Large intestine (tissue), 3 donors: ENCODE data around the gene CD59. TPM values are rescaled to one million over a fixed set of nuclear protein-coding genes. Genes with fewer than 3 reads are reported as not detected.

Experiments used
- DNase-seq, 2 donors: peaks; one replicate each; pipeline versions ENCODE4 v3.0.0 to v3.0.0-alpha.2; 2013
- H3K27ac ChIP-seq: one replicate; pipeline ENCODE4 v1.5.1; 2013; ENCODE audit warnings: low read length
- H3K27me3 ChIP-seq: 2 replicates; pipeline ENCODE4 v1.6.1; 2013; ENCODE audit warnings: low read length; ENCODE audit not compliant: control insufficient read depth, insufficient read depth
- H3K36me3 ChIP-seq: 2 replicates; pipeline ENCODE4 v1.6.1; 2013; ENCODE audit warnings: low read length; ENCODE audit not compliant: control insufficient read depth, insufficient read depth
- H3K4me1 ChIP-seq: one replicate; pipeline ENCODE4 v1.6.1; 2013; ENCODE audit warnings: low read length; ENCODE audit not compliant: control insufficient read depth, insufficient read depth
- H3K4me3 ChIP-seq: one replicate; pipeline ENCODE4 v1.5.1; 2013; ENCODE audit warnings: low read length
- H3K9me3 ChIP-seq: one replicate; pipeline ENCODE4 v1.6.1; 2013; ENCODE audit warnings: mild to moderate bottlenecking, low read depth, low read length, moderate library complexity; ENCODE audit not compliant: control insufficient read depth
- WGBS: methylation state at CpG from one replicate; pipeline ENCODE4 v1.1.5; 2013; ENCODE audit warnings: low lambda C conversion rate; ENCODE audit not compliant: insufficient coverage; 5-methylcytosine and 5-hydroxymethylcytosine counted together
- polyA plus RNA-seq: library from polyadenylated mRNA; unstranded; fragments of 120-200 nt; gene quantifications from one replicate; pipeline ENCODE4 v1.2.1, GENCODE V29; 2013

The CD59 gene
- polyA plus RNA-seq, 1 donor = 121 TPM

DNA sequence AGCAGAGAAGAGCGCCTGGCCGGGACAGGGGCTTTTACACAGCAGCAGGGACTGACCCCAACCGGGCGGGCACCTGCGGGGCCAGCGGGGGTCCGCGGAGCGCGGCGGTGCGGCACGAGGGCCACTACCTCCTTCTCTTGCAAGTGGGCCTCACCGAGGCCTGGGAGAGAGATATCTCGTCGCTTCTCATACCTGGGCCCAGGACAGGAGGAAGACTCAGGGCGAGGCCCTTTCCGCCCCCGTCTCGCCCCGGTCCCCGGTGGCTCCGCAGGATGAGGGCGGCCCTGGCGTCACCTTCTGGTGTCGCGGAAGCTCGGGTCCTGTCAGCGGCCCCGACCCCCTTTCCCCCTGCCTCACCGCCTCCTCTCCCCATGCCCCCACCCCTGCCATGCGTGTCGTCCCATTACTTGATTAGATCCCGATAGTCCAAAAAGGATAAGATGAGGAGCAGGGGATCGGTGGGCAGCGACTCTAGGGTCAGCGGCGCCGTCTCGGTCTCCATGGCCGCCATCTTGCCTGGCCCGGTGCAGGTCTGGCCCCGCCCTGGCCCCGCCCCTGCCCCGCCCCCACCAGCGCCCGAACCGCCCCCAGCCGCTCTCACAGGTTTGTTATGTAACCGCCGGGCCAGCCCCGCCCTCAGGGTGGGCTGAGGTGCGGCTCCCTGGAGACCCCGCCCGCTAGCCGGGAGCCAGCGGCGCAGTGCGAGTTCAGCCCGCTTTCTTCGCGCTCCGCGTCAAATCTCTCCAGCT lies 37.9 kb upstream of the CD59 start, which contains the start of gene FBXO3:
TSS of gene FBXO3 (minus strand) at position 534 of the 749 bp plus-strand sequence. CDS start at position 511, 23 bp downstream.
- DNase-seq = peak; percentile 81 to 87
- no CpG with 5 or more reads among the region's 64 CpGs for WGBS
- Histone ChIP-seq H3K4me3 (peak within 1 kb of the TSS; percentile 95), H3K9me3 (no peaks in the 10 kb centered on the region), H3K27me3 (peaks cover 38% of the 10 kb centered on the region), H3K27ac (no peak within 1 kb of the TSS), H3K36me3 (peaks cover 7% of the 10 kb centered on the region), H3K4me1 (peaks cover 7% of the 10 kb centered on the region)

DNA sequence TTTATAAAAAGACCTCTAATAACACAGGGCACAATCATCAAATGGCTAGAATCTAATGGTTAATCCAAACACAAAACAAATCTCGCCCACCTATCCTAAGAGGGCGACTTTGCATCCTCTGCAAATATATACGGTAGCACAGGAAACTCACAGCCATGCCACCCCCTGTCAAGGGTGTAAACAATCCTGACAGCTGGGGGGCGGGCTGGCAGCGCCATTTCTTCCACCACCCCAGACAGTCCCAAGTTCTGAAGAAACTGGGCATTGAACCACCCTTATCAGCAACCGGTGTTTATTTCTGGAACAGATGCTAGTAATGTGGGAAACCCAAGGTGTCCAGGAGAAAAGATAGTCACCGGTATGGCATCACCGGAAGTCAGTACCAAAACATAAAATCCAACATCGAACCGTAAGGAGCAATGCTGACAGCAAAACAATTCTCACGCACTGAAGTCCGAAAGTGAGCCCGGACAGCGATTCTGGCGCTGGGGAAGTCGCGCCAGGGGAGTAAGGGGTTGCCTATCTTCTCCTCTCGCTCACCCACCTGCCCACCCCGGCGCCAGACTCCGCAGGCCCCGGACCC lies 37.3 kb upstream of the CD59 start:
- H3K9me3 ChIP-seq = no peaks in the 10 kb centered on the region
- no peak overlapping the region for H3K27ac ChIP-seq
- peaks cover 31% of the 10 kb centered on the region for H3K27me3 ChIP-seq
- H3K36me3 ChIP-seq = peaks cover 10% of the 10 kb centered on the region
- WGBS = no CpG with 5 or more reads among the region's 22 CpGs
- H3K4me1 ChIP-seq = peaks cover 7% of the 10 kb centered on the region
- peak in 1 of 2 donors; percentile 35 for DNase-seq
- H3K4me3 ChIP-seq = peak overlapping the region; percentile 95

DNA sequence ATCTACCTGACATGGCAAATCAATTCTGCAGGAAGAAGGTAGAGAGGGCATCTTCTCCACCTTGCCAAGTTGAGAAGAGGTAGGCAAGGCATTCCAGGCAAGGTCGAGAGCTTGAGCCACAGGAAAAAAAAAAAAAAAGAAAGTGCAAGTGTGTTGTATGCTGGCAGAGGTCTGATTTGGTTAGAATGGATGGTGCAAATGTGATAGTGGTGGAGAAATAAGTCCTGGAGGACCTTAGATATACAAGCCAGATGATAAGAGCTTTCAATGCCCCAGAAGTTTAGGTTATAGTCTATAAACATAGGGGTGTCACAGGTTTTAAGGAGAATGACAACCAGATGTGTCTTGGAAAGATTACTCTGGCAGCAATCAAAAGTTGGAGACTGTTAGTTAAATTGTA lies 36.6 kb upstream of the CD59 start:
- WGBS = no CpG with 5 or more reads among the region's 1 CpG
- Histone ChIP-seq H3K4me3 (no peak overlapping the region), H3K27me3 (peaks cover 25% of the 10 kb centered on the region)

DNA sequence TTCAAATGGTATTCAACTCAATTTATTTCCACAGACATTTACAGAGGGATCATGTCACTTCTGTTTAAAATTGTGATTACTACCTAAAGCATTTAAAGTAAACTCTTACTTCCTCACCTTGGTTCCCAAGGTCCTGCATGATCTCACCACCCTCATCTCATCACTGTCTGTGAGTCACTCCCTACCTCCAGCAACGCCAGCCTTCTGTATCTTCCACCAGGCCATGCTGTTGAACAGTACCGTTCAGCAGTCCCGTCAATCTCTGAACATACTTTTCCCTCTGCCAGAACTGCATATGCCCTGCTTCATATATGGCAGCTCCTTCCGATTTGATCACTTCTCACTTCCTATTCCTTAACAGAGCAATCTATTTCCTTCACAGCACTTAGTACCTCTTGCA lies 36.1 kb upstream of the CD59 start:
- WGBS = 89% methylated on average over 3 of the region's 4 CpGs
- no peak for DNase-seq
- H3K36me3 ChIP-seq = peaks cover 15% of the 10 kb centered on the region
- no peaks in the 10 kb centered on the region for H3K9me3 ChIP-seq
- H3K4me3 ChIP-seq = no peak overlapping the region
- H3K27ac ChIP-seq = no peak overlapping the region
- peaks cover 20% of the 10 kb centered on the region for H3K27me3 ChIP-seq
- H3K4me1 ChIP-seq = peaks cover 7% of the 10 kb centered on the region

More for the DNA sequence above, 36.6 kb upstream of the CD59 start:
- peaks cover 13% of the 10 kb centered on the region for H3K36me3 ChIP-seq
- H3K9me3 ChIP-seq = no peaks in the 10 kb centered on the region
- no peak for DNase-seq
- peaks cover 7% of the 10 kb centered on the region for H3K4me1 ChIP-seq
- H3K27ac ChIP-seq = no peak overlapping the region

DNA sequence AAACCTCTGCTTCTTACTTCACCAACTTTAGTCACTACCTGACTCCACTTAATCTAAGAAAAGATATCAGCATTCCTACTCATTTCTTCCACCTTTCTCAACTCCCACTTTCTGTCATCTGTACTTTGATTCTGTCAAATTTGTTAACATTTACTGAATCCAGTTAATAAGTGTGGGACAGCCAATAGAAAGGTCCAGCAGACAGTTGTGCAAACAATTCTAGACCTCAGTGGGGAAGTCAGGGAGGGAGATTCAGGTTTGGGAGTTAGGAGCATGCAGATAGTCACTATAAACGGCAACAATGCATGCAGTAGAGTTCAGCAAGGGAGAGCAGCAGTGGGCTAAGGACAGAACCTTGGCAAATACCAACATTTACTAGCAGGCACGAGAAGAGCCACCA lies 34.0 kb upstream of the CD59 start:
- DNase-seq = no peak
- 100% methylated on average over 1 of the region's 2 CpGs for WGBS
- Histone ChIP-seq H3K36me3 (peaks cover 31% of the 10 kb centered on the region), H3K27ac (no peak overlapping the region), H3K4me3 (no peak overlapping the region), H3K27me3 (peaks cover 7% of the 10 kb centered on the region), H3K9me3 (no peaks in the 10 kb centered on the region), H3K4me1 (peaks cover 5% of the 10 kb centered on the region)

DNA sequence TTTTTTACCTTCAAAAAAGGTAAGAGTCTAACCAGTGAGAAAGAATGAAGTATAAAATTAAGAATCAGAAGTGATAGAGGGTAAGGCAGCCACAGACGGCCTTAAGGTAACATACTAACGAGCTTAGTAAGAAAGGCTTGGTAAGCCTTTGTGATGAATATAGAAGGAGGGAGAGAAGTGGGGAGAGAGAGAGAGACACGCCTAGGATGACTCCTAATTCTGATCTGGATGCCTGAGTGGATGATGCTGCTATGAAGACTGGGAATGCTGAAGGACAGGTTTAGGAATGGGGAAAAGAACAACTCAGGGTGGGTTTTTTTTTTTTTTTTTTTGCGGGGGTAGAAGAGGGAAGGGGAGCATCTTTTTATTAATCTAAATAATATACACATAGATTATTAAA lies 33.3 kb upstream of the CD59 start:
- WGBS = 100% methylated on average over 2 of the region's 4 CpGs
- peaks cover 36% of the 10 kb centered on the region for H3K36me3 ChIP-seq

DNA sequence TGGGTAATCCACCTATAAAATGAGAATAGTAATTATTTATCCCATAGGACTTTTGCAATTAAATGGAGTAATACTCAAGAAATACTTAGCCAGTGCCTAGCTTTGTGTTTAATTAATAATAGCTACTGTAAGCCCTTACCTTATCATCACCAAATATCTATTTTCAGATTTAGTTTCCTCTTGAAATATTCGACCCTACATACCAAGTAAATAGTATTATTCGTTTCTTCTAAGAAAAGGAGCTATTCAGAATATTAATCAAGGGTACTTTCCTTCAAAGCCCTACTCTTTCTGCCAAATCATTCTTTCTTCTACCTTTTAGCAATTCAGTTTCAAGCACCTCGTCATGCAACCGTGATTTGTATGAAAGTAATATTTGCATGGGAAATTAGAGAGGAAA lies 31.4 kb upstream of the CD59 start:
- no peaks in the 10 kb centered on the region for H3K9me3 ChIP-seq
- H3K27me3 ChIP-seq = no peaks in the 10 kb centered on the region
- H3K4me1 ChIP-seq = no peaks in the 10 kb centered on the region
- no peak overlapping the region for H3K27ac ChIP-seq
- H3K36me3 ChIP-seq = peaks cover 43% of the 10 kb centered on the region
- DNase-seq = no peak
- no peak overlapping the region for H3K4me3 ChIP-seq
- WGBS = 88% methylated on average over 3 of the region's 4 CpGs

More for the DNA sequence above, 33.3 kb upstream of the CD59 start:
- H3K27ac ChIP-seq = no peak overlapping the region
- no peak overlapping the region for H3K4me3 ChIP-seq
- H3K4me1 ChIP-seq = no peaks in the 10 kb centered on the region
- no peaks in the 10 kb centered on the region for H3K27me3 ChIP-seq
- DNase-seq = no peak
- H3K9me3 ChIP-seq = no peaks in the 10 kb centered on the region

DNA sequence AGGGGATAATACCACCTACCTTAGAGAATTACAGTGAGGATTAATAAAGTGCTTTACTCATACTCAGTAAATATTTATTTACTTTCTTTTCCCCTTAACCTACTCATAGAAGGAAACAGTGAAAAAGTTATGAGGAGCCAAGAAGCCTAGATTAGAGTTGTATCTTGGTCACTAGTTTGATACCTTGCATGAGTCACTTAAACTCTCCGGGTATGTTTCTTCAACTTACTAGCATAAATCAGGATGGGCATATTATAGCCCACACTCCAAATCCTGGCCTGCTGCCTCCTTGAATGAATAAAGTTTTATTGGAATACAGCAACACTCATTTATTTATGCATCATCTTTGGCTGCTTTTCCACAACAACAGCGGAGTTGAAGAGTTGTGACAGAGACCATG lies 29.9 kb upstream of the CD59 start:
- H3K9me3 ChIP-seq = no peaks in the 10 kb centered on the region
- no CpG with 5 or more reads among the region's 2 CpGs for WGBS
- H3K27me3 ChIP-seq = no peaks in the 10 kb centered on the region
- H3K4me3 ChIP-seq = no peak overlapping the region
- peaks cover 47% of the 10 kb centered on the region for H3K36me3 ChIP-seq
- no peak overlapping the region for H3K27ac ChIP-seq
- no peaks in the 10 kb centered on the region for H3K4me1 ChIP-seq
- DNase-seq = no peak

DNA sequence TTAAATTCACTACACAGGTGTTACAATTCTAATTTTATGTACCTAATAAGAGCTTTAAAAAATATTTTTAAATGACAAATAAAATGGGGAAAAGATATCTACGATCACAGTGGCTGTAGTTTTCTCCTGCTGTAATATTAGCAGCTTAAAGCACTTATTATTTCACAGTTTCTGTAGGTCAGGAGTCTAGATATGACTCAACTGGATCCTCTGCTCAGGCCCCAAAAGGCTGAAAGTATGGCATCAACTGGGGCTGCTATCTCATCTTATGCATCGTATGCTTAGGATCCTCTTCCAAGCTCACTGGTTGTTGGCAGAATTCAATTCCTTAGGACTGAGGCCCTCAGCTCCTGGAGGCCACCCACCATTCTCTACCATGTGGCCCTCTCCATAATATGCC lies 25.2 kb upstream of the CD59 start:
- Histone ChIP-seq H3K4me3 (no peak overlapping the region), H3K4me1 (no peaks in the 10 kb centered on the region), H3K9me3 (no peaks in the 10 kb centered on the region), H3K27ac (no peak overlapping the region), H3K36me3 (peaks cover 53% of the 10 kb centered on the region), H3K27me3 (no peaks in the 10 kb centered on the region)
- WGBS = 60% methylated on average over 1 of the region's 2 CpGs
- DNase-seq = no peak

DNA sequence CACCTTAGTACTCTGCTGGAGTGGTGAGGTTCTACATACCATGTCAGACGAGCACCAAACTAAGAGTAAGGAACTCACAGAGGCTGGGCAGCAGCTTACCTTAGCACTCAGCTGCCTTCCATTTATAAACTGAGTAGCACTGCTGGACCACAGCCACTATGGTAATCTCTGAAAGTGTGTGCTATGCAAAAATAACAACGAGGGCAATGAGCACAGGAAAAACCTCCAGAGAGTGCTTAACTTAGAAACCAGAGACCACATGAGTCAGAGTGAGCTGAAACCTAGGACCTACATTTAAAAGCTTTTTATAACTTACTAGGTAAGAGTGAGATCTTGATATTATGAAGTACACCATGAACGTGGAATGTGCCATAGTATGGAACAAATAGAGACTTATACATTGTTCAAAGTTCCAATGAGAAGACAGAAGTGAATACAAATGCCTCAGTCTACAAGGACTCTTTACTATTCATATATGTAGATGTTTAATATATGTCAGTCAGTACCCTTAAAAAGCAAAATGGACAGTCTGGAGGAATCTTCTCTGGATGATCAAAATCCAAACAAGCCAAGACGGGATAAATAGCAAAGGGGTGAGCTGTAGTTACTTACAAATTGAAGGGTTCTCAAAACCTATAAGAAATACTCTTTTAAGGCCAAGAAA lies 17.2 kb upstream of the CD59 start:
- no peak for DNase-seq
- no peaks in the 10 kb centered on the region for H3K9me3 ChIP-seq
- H3K4me3 ChIP-seq = no peak overlapping the region
- H3K4me1 ChIP-seq = no peaks in the 10 kb centered on the region
- no peaks in the 10 kb centered on the region for H3K27me3 ChIP-seq
- H3K27ac ChIP-seq = no peak overlapping the region
- H3K36me3 ChIP-seq = peaks cover 43% of the 10 kb centered on the region
- WGBS = 79% methylated on average over 2 of the region's 4 CpGs
